Peyer's patch (tissue), 4 donors: ENCODE data around the gene XYLT1.

Experiments used
- CTCF ChIP-seq, 6 experiments: fragments of 450-650 bp in 4 of 6; fragments of 200-600 bp in 2 of 6; sonication (generic) in 1 of 6; IDR thresholded peaks; one replicate each; pipeline ENCODE4 v1.5.1; 2017 to 2019; ENCODE audit warnings: antibody characterized with exemption in 6 of 6, mild to moderate bottlenecking in 3 of 6, moderate library complexity in 1 of 6
- POLR2A ChIP-seq, 2 donors: fragments of 450-650 bp; IDR thresholded peaks; one replicate each; pipeline ENCODE4 v1.5.1; 2017; ENCODE audit warnings: antibody characterized with exemption in 2 of 2, mild to moderate bottlenecking in 2 of 2, moderate library complexity in 2 of 2

GRCh38 chr16:17084130-17084529 is 386.6 kb downstream of the XYLT1 start:
- TF ChIP-seq CTCF (IDR thresholded peaks at IDR 0.05) (no peak), POLR2A (IDR thresholded peaks at IDR 0.05) (no peak)
